T1000 (cell line): ENCODE measurements around the gene MYH1.

Experiments used
- DNase-seq: peaks from one replicate; lab custom pipeline; 2025; ENCODE audit warnings: mixed read lengths; lab: John Stamatoyannopoulos, UW

Gene MYH1

GRCh38 chr17:10482252-10482651, 36.1 kb downstream of the MYH1 start:
- no peak for DNase-seq

- DNase-seq, result no peak
Measured at GRCh38 chr17:10477701-10478100, 40.6 kb downstream of the MYH1 start.

- DNase-seq, result no peak
Measured at GRCh38 chr17:10474536-10474935, 43.8 kb downstream of the MYH1 start.

- no peak for DNase-seq
Measured at GRCh38 chr17:10471858-10472257, 46.5 kb downstream of the MYH1 start.

GRCh38 chr17:10469459-10469858, 48.9 kb downstream of the MYH1 start, which contains the start of gene MYH4:
Gene MYH4, minus strand, starts transcription at chr17:10469559. Its CDS starts 2,814 bp downstream, at chr17:10466745.
- no peak for DNase-seq

- DNase-seq, result no peak
Measured at GRCh38 chr17:10463402-10463801, 54.9 kb downstream of the MYH1 start.

- DNase-seq, result no peak
Measured at GRCh38 chr17:10460062-10460461, 58.3 kb downstream of the MYH1 start.

GRCh38 chr17:10458701-10459100, 59.6 kb downstream of the MYH1 start:
- DNase-seq, result no peak

- DNase-seq, result no peak
Measured at GRCh38 chr17:10457952-10458351, 60.4 kb downstream of the MYH1 start.

GRCh38 chr17:10447026-10447931, 71.1 kb downstream of the MYH1 start:
- no peak for DNase-seq
